Neuronal stem cell (in vitro differentiated cells): ENCODE measurements around the gene PLEKHJ1.
"Not testable (repeated sequence)": the region's sequence is repeated elsewhere in the genome, so short reads cannot be mapped to it uniquely, and the experiment has no call there.

Experiments used
- DNase-seq: peaks from one replicate; pipeline ENCODE4 v3.0.0-alpha.2; 2013; ENCODE audit warnings: low spot score
- H2AFZ ChIP-seq: one replicate; pipeline ENCODE4 v1.6.1; 2013; ENCODE audit warnings: mild to moderate bottlenecking, low read length, inconsistent platforms
- H2AK5ac ChIP-seq: 2 replicates; pipeline ENCODE4 v1.6.1; 2013; ENCODE audit warnings: low read depth, mild to moderate bottlenecking, inconsistent platforms, low read length, moderate library complexity, mixed read lengths
- H2BK120ac ChIP-seq: 2 replicates; pipeline ENCODE4 v1.6.1; 2013; ENCODE audit warnings: low read depth, mild to moderate bottlenecking, inconsistent platforms, low read length, moderate library complexity, mixed read lengths
- H2BK12ac ChIP-seq: one replicate; pipeline ENCODE4 v1.6.1; 2013; ENCODE audit warnings: low read length, inconsistent platforms
- H2BK15ac ChIP-seq: 2 replicates; pipeline ENCODE4 v1.6.1; 2013; ENCODE audit warnings: mild to moderate bottlenecking, low read length, inconsistent platforms, mixed read lengths
- H2BK5ac ChIP-seq: one replicate; pipeline ENCODE4 v1.6.1; 2013; ENCODE audit warnings: inconsistent platforms, mild to moderate bottlenecking, low read length, moderate library complexity
- H3K14ac ChIP-seq: one replicate; pipeline ENCODE4 v1.6.1; 2013; ENCODE audit warnings: low read length, inconsistent platforms
- H3K18ac ChIP-seq: 2 replicates; pipeline ENCODE4 v1.6.1; 2013; ENCODE audit warnings: low read length, inconsistent platforms
- H3K23ac ChIP-seq: 2 replicates; pipeline ENCODE4 v1.6.1; 2013; ENCODE audit warnings: low read depth, mild to moderate bottlenecking, mixed read lengths, low read length, inconsistent platforms; ENCODE audit not compliant: poor library complexity
- H3K27ac ChIP-seq: replicated peaks from 3 replicates; pipeline ENCODE4 v1.5.1; 2013; ENCODE audit warnings: low read length, inconsistent platforms
- H3K27me3 ChIP-seq, 3 experiments: 2 replicates each; pipeline ENCODE4 v1.6.1; 2013; ENCODE audit warnings: low read length in 3 of 3, mild to moderate bottlenecking in 2 of 3, inconsistent platforms in 1 of 3, low read depth in 1 of 3, mixed read lengths in 1 of 3, moderate library complexity in 1 of 3; ENCODE audit not compliant: control insufficient read depth in 3 of 3, insufficient read depth in 3 of 3
- H3K36me3 ChIP-seq, 2 donors: replicated peaks in 1 of 2; 2 replicates each; pipeline ENCODE4 v1.6.1; 2013; ENCODE audit warnings: low read length in 2 of 2; ENCODE audit not compliant: control insufficient read depth in 2 of 2, insufficient read depth in 2 of 2
- H3K4ac ChIP-seq: 2 replicates; pipeline ENCODE4 v1.6.1; 2013; ENCODE audit warnings: inconsistent platforms, mild to moderate bottlenecking, low read length, moderate library complexity
- H3K4me1 ChIP-seq, 2 donors: 1 replicate in 1 of 2; 2 replicates in 1 of 2; pipeline ENCODE4 v1.6.1; 2013; ENCODE audit warnings: low read length in 2 of 2, low read depth in 1 of 2; ENCODE audit not compliant: control insufficient read depth in 2 of 2, insufficient read depth in 1 of 2
- H3K4me2 ChIP-seq: one replicate; pipeline ENCODE4 v1.6.1; 2013; ENCODE audit warnings: mild to moderate bottlenecking, low read length, inconsistent platforms; ENCODE audit not compliant: insufficient read depth, poor library complexity, severe bottlenecking
- H3K4me3 ChIP-seq, 2 donors: 2 replicates each; pipeline ENCODE4 v1.5.1; 2013; ENCODE audit warnings: low read length in 2 of 2, mild to moderate bottlenecking in 2 of 2, inconsistent platforms in 1 of 2, moderate library complexity in 1 of 2
- H3K79me1 ChIP-seq: one replicate; pipeline ENCODE4 v1.6.1; 2013; ENCODE audit warnings: low read depth, mild to moderate bottlenecking, inconsistent platforms, low read length, moderate library complexity
- H3K9ac ChIP-seq: one replicate; pipeline ENCODE4 v1.6.1; 2013; ENCODE audit warnings: mild to moderate bottlenecking, low read depth, low read length, inconsistent platforms; ENCODE audit not compliant: poor library complexity
- H3K9me3 ChIP-seq, 2 donors: replicated peaks in 1 of 2; 2 replicates each; pipeline versions ENCODE3 to v1.6.1; 2013; ENCODE audit warnings: low read length in 2 of 2, mild to moderate bottlenecking in 2 of 2, inconsistent platforms in 1 of 2, low read depth in 1 of 2, mixed read lengths in 1 of 2, moderate library complexity in 1 of 2; ENCODE audit not compliant: control insufficient read depth in 2 of 2, insufficient read depth in 1 of 2
- H4K8ac ChIP-seq: one replicate; pipeline ENCODE4 v1.6.1; 2013; ENCODE audit warnings: low read depth, mild to moderate bottlenecking, inconsistent platforms, low read length, moderate library complexity
- H4K91ac ChIP-seq: one replicate; pipeline ENCODE4 v1.6.1; 2013; ENCODE audit warnings: low read length, low read depth, mild to moderate bottlenecking, inconsistent platforms; ENCODE audit not compliant: poor library complexity
- WGBS, 2 donors: extraction: QIAGEN DNeasy Blood & Tissue Kit; methylation state at CpG; one replicate each; pipeline ENCODE4 v1.1.7; 2013; ENCODE audit warnings: missing lambda C conversion rate in 2 of 2, mixed read lengths in 1 of 2; ENCODE audit not compliant: insufficient read length in 2 of 2, insufficient replicate concordance in 1 of 2; ENCODE audit errors: extremely low coverage in 2 of 2; 5-methylcytosine and 5-hydroxymethylcytosine counted together

The PLEKHJ1 gene

DNA sequence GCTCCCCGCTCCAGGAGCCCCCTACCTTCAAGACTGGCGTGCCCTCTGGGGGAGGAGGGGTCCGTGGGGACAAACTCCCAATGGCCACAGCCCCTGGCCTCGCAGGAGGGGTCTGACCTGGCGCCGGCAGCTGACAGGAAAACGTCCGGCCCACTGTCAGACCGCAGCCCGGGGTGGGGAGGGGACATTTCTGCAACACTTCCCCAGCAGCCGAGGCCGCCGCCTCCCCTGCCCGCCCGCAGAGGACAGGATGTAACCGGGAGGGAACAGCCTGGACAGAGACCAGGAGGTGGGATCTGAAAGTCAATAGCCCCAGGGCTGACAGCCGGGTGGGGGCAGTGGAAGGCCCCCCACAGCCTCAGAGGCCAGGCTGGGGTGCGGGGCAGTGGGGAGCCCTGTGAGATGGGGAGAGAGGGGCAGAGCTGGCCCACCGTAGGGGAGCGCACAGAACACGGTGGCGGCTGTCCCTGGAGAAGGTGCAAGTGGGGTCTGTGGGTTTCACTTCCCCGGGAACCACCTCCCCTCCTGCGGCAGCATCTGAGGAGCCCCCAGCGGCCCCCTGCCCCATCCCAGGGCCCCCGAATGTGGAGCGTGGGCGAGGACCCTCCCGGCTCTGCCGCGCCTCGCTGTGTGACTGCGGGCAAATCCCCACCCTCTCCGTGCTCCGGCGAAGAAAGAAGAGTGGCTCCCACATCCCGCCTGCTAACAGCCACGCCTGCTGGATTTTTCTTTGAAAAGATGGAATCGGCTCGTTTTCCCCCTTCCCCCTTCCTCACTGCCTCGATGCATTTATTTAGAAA lies 46.1 kb upstream of the PLEKHJ1 start, which contains the start of gene PEAK3:
Gene PEAK3, minus strand, starts transcription at position 114 of the 800 bp plus-strand sequence. CDS start 1,244 bp downstream, outside the sequence.
- peaks cover 0 to 26% (median 0%) of the 10 kb centered on the region in 3 experiments for H3K27me3 ChIP-seq
- H3K79me1 ChIP-seq: peaks cover 1% of the 10 kb centered on the region
- H3K36me3 ChIP-seq: no peaks in the 10 kb centered on the region
- peak within 1 kb of the TSS; percentile 17 for H4K8ac ChIP-seq
- peak within 1 kb of the TSS; percentile 84 for H2AFZ ChIP-seq
- H2BK12ac ChIP-seq: no peak within 1 kb of the TSS
- H3K9me3 ChIP-seq: no peaks in the 10 kb centered on the region
- peak within 1 kb of the TSS; percentile 67 for H3K4me2 ChIP-seq
- no peak within 1 kb of the TSS for H2BK120ac ChIP-seq
- DNase-seq: no peak
- H3K23ac ChIP-seq: no peak within 1 kb of the TSS
- peak within 1 kb of the TSS; percentile 44 for H3K9ac ChIP-seq
- no CpG with 5 or more reads among the region's 41 CpGs for WGBS, 2 donors
- peaks cover 3 to 8% of the 10 kb centered on the region in 2 donors for H3K4me1 ChIP-seq
- no peak within 1 kb of the TSS for H3K27ac ChIP-seq
- no peak within 1 kb of the TSS for H2BK15ac ChIP-seq
- no peak within 1 kb of the TSS for H4K91ac ChIP-seq
- H2AK5ac ChIP-seq: peak within 1 kb of the TSS; percentile 76
- peak within 1 kb of the TSS in 1 of 2 donors; percentile 34 for H3K4me3 ChIP-seq
- peak within 1 kb of the TSS; percentile 48 for H2BK5ac ChIP-seq
- H3K14ac ChIP-seq: no peak within 1 kb of the TSS
- peak within 1 kb of the TSS; percentile 71 for H3K18ac ChIP-seq
- no peak within 1 kb of the TSS for H3K4ac ChIP-seq

DNA sequence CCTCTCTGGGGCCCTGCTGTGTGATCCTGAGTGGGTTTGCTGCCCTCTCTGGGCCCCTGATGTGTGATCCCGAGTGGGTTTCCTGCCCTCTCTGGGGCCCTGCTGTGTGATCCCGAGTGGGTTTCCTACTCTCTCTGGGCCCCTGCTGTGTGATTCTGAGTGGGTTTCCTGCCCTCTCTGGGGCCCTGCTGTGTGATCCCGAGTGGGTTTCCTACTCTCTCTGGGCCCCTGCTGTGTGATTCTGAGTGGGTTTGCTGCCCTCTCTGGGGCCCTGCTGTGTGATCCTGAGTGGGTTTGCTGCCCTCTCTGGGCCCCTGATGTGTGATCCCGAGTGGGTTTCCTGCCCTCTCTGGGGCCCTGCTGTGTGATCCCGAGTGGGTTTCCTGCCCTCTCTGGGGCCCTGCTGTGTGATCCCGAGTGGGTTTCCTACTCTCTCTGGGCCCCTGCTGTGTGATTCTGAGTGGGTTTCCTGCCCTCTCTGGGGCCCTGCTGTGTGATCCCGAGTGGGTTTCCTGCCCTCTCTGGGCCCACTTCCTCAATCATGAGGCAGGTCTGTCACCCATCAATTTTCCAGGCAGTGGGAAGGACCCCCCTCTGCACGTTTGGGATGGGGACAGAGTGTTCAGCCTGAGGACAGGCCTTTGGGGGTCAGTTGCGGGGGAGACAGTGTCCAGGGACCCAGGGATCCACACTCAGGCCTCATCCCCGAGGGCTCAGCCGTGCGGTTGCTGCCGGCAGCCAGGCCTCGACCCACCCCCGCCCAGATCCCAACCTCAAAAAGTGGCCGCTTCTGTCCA lies 45.3 kb upstream of the PLEKHJ1 start:
- Histone ChIP-seq H2AK5ac (peak overlapping the region; percentile 76), H3K18ac (peak overlapping the region; percentile 71), H2AFZ (peak overlapping the region; percentile 84), H3K4me2 (peak overlapping the region; percentile 67), H3K4me3 (peak overlapping the region in 1 of 2 donors; percentile 34), H2BK5ac (peak overlapping the region; percentile 48), H3K27me3 (peaks cover 0 to 21% (median 0%) of the 10 kb centered on the region in 3 experiments)
- not testable (repeated sequence) for H3K14ac ChIP-seq, H3K4ac ChIP-seq, H2BK120ac ChIP-seq, H2BK12ac ChIP-seq, H3K4me1 ChIP-seq, H3K36me3 ChIP-seq, H3K9ac ChIP-seq, H2BK15ac ChIP-seq, H3K9me3 ChIP-seq, H4K8ac ChIP-seq, H3K23ac ChIP-seq, H4K91ac ChIP-seq, H3K79me1 ChIP-seq, H3K27ac ChIP-seq, DNase-seq
- WGBS, 2 donors: no CpG with 5 or more reads among the region's 16 CpGs

DNA sequence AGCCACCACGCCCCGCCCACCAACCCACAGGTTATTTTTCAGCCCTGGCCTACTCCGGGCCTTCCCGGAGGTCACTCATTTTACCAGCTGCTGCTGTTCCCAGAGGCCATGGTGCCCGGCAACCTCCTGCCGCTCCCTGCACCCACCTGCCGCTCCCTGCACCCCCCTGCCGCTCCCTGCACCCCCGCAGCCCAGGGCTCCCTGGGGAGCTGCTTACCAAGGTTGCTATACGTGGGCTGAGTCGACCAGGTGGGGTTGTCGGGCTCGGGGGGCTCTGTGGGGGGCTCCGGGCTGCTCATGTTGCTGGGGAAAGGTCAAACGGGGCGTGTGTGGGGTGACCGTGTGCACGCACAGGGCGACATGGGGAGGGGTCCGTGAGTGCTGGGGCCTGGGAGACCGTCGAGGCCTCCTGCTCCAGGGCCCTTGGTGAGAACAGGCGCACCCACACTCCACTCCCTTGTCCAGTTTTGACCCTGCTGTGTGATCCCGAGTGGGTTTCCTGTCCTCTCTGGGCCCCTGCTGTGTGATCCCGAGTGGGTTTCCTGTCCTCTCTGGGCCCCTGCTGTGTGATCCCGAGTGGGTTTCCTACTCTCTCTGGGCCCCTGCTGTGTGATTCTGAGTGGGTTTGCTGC lies 44.6 kb upstream of the PLEKHJ1 start:
- Histone ChIP-seq H3K18ac (no peak overlapping the region), H3K36me3 (no peaks in the 10 kb centered on the region), H2AK5ac (no peak overlapping the region), H3K4me2 (no peak overlapping the region), H4K8ac (no peak overlapping the region), H3K79me1 (peaks cover 3% of the 10 kb centered on the region), H2BK12ac (no peak overlapping the region), H4K91ac (no peak overlapping the region), H3K23ac (peak overlapping the region; percentile 55), H3K4me1 (peaks cover 3 to 8% of the 10 kb centered on the region in 2 donors), H3K9me3 (no peaks in the 10 kb centered on the region), H2AFZ (no peak overlapping the region), H3K9ac (no peak overlapping the region), H2BK5ac (no peak overlapping the region), H2BK120ac (no peak overlapping the region), H3K27me3 (peaks cover 0 to 18% (median 0%) of the 10 kb centered on the region in 3 experiments), H3K4ac (no peak overlapping the region), H3K27ac (no peak overlapping the region), H3K4me3 (no peak overlapping the region), H3K14ac (no peak overlapping the region), H2BK15ac (no peak overlapping the region)
- DNase-seq: no peak
- WGBS, 2 donors: no CpG with 5 or more reads among the region's 26 CpGs
